ENCODE results near the gene NDST4. TPM values are rescaled to one million over a fixed set of nuclear protein-coding genes. Genes with fewer than 3 reads are reported as not detected.

Gene NDST4
- total and polyA plus RNA-seq, 11 donors, result not detected

DNA sequence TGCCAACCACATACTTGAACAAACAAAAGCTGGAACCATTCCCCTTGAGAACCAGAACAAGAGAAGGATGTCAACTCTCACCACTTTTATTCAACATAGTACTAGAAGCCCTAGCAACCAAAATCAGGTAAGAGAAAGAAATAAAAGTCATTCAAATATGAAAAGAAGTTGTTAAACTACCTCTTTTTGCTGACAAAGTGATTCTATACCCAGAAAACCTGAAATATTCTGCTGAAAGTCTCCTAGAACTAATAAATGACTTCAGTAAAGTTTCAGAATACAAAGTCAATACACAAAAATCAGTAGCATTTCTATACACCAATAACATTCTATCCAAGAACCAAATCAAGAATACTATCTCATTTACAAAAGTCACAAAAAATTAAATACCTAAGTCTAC lies 327.9 kb downstream of the NDST4 start:
- H3K4me3 ChIP-seq, result no peak overlapping the region

DNA sequence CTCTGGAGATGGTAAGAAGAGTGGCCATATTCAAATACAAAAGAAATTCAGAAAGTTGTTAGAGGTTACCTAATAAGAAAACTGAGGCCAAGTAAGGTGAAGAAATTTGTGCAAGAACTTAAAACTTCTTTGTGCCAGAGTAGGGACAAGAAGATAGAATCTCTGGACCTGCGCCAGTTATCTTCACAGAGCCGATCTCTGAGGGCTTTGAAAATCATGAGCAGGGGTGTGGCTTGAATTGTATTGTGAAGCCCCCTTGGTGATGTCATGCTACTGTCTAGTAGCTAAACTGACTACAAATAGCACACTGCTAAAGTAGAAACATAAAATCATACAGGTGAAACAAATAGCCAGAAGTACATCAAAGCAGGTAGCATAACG lies 330.2 kb downstream of the NDST4 start:
- DNase-seq (no peak), ATAC-seq (no peak)
- TF ChIP-seq, protein P1, sequence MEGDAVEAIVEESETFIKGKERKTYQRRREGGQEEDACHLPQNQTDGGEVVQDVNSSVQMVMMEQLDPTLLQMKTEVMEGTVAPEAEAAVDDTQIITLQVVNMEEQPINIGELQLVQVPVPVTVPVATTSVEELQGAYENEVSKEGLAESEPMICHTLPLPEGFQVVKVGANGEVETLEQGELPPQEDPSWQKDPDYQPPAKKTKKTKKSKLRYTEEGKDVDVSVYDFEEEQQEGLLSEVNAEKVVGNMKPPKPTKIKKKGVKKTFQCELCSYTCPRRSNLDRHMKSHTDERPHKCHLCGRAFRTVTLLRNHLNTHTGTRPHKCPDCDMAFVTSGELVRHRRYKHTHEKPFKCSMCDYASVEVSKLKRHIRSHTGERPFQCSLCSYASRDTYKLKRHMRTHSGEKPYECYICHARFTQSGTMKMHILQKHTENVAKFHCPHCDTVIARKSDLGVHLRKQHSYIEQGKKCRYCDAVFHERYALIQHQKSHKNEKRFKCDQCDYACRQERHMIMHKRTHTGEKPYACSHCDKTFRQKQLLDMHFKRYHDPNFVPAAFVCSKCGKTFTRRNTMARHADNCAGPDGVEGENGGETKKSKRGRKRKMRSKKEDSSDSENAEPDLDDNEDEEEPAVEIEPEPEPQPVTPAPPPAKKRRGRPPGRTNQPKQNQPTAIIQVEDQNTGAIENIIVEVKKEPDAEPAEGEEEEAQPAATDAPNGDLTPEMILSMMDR (IDR thresholded peaks at IDR 0.05), result no peak
- no peak for TF ChIP-seq POLR2A (IDR thresholded peaks at IDR 0.05)
- Histone ChIP-seq H3K36me3 (no peaks in the 10 kb centered on the region), H3K9me3 (peaks cover 0 to 3% (median 0%) of the 10 kb centered on the region in 12 donors), H3K27ac (no peak overlapping the region), H3K4me1 (no peaks in the 10 kb centered on the region), H3K27me3 (no peaks in the 10 kb centered on the region), H3K4me3 (no peak overlapping the region)
- 49 to 53% (median 51%) methylated on average over 3 of the region's 3 CpGs for WGBS, 4 donors
- intact Hi-C loops (cut with DNase I), result no loop called here

More for the DNA sequence above, 327.9 kb downstream of the NDST4 start:
- intact Hi-C loops (cut with DNase I), result no loop called here
- TF ChIP-seq, protein P1 (IDR thresholded peaks at IDR 0.05), result no peak
- no peak for TF ChIP-seq POLR2A (IDR thresholded peaks at IDR 0.05)
- Histone ChIP-seq H3K4me1 (no peaks in the 10 kb centered on the region), H3K36me3 (no peaks in the 10 kb centered on the region), H3K27me3 (no peaks in the 10 kb centered on the region), H3K9me3 (no peaks in the 10 kb centered on the region), H3K27ac (no peak overlapping the region)
- DNase-seq (no peak), ATAC-seq (no peak)

DNA sequence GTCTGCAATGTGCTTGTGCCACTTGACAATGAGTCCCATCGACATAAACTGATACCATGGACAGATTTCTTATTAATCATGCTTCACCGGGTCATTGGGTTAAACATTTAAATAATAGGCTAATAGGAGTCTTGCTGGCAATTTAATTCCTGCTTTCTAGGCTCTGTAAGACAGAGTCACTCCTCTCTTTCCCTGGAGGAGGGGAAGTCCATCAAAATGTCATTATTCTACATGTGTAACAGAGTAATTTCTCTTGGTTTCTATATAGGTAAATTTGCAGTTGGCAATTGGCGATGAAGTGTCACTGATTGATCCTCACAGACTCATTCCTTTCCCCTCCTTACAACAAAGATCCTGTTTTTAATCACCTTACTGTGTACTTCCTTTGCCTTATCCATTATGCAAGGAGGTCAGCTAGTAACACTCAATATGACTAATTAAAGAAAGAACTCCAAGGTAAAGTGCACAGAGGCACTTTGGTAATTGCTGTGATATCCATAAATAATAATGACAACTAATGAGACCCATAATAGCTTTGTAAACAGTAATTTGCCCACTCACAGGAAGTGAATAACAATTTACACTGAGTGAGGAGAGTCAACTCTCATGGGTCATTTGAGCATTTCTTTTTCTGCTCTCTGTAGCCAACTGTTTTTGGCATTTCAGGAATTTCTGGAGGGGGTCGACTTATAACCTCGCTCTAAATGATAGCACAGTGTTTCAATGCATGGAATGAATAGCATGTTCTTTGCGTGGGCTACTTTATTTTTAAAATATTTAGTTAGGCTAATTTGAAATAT lies 330.8 kb downstream of the NDST4 start:
- WGBS, 4 donors, result 49 to 61% (median 52%) methylated on average over 6 of the region's 6 CpGs
- no peaks in the 10 kb centered on the region for H3K4me1 ChIP-seq
- no peak for DNase-seq
- no peaks in the 10 kb centered on the region for H3K27me3 ChIP-seq
- no peaks in the 10 kb centered on the region for H3K36me3 ChIP-seq
- intact Hi-C loops (cut with DNase I), result no loop called here
- H3K4me3 ChIP-seq, result no peak overlapping the region
- H3K9me3 ChIP-seq, result peaks cover 0 to 3% (median 0%) of the 10 kb centered on the region in 12 donors
- TF ChIP-seq POLR2A (IDR thresholded peaks at IDR 0.05), result no peak
- TF ChIP-seq, protein P1 (IDR thresholded peaks at IDR 0.05), result no peak
- no peak for ATAC-seq
- H3K27ac ChIP-seq, result no peak overlapping the region

DNA sequence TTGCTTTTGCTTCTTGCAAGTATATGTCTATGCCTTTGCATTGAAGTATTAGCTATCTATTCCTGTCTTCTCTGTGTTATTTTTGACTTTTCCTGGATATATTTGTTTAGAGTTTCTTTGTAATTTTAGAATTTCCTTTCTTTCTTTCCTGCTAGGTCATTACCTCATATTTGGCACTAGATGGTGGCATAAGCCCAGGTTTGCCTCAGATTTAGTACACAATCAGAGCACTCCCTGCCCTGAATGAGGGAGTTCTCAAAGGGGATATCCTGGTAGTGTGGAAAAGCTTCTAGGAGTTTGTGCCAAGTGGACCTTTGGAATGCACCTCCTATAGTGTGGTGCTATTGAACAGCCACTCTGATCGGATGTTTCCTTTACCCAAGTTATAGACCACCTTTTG lies 333.2 kb downstream of the NDST4 start:
- H3K36me3 ChIP-seq, result no peaks in the 10 kb centered on the region
- WGBS, 4 donors, result 45 to 63% (median 55%) methylated on average over 1 of the region's 1 CpG
- no peak overlapping the region for H3K27ac ChIP-seq
- peaks cover 0 to 3% (median 0%) of the 10 kb centered on the region in 12 donors for H3K9me3 ChIP-seq
- H3K4me3 ChIP-seq, result no peak overlapping the region
- no peaks in the 10 kb centered on the region for H3K4me1 ChIP-seq
- ATAC-seq (no peak), DNase-seq (no peak)
- TF ChIP-seq, protein P1 (IDR thresholded peaks at IDR 0.05), result peak in 3 of 12 donors; percentile 16 to 20 (median 17)
- no peak for TF ChIP-seq POLR2A (IDR thresholded peaks at IDR 0.05)
- intact Hi-C loops (cut with DNase I), result no loop called here
- no peaks in the 10 kb centered on the region for H3K27me3 ChIP-seq
